K562 (cell line): ENCODE data around the gene CCDC192. TPM values are rescaled to one million over a fixed set of nuclear protein-coding genes. Genes with fewer than 3 reads are reported as not detected.

ENCODE experiments used
- ATAC-seq: fragments of 200-7000 bp; cut with Tn5 transposase; 3 replicates; pipeline ENCODE4 v1.9.1; 2020; ENCODE audit warnings: moderate library complexity
- BruUV-seq: library from RNA; stranded (reverse); fragments of 400-500 nt; replicated peaks from 2 replicates; lab custom pipeline; 2021; lab: Mats Ljungman, UMichigan
- CTCF ChIA-PET: fragments of 300-600 bp; formaldehyde crosslinking; extraction: SDS; loops from one replicate; lab custom pipeline; 2021; ENCODE audit warnings: low intra/inter-chr PET ratio; lab: Yijun Ruan, JAX
- POLR2A ChIA-PET: fragments of 300-600, 350-650 bp; sonication (Branson Sonifier 250); formaldehyde crosslinking; extraction: SDS; loops from one replicate; lab custom pipeline; 2021; ENCODE audit warnings: antibody characterized with exemption, inconsistent platforms; lab: Yijun Ruan, JAX
- DNase-seq, 4 experiments: peaks; one replicate each; pipeline versions ENCODE4 v3.0.0 to v3.0.0-alpha.2; 2011 to 2018; ENCODE audit warnings: low spot score in 3 of 4, mixed read lengths in 3 of 4; ENCODE audit errors: extremely low read depth in 1 of 4
- FAIRE-seq: peaks from 2 replicates; lab custom pipeline; 2011; peaks lifted over from hg19 to GRCh38; lab: Jason Lieb, UNC
- H2AFZ ChIP-seq: 2 replicates; pipeline ENCODE4 v1.6.0; 2011; ENCODE audit warnings: low read depth, low read length, control low read depth, inconsistent platforms
- H3K27ac ChIP-seq: fragments of 200-600 bp; 3 replicates; pipeline ENCODE4 v1.8.0; 2011; ENCODE audit warnings: low read depth, mild to moderate bottlenecking, control low read depth, inconsistent platforms, low read length, moderate library complexity, mixed read lengths; ENCODE audit errors: extremely low read depth
- H3K27me3 ChIP-seq, 2 experiments: fragments of 300-600 bp in 1 of 2; 2 replicates in 1 of 2; 3 replicates in 1 of 2; pipeline versions ENCODE4 v1.6.0 to v1.8.0; 2011; ENCODE audit warnings: inconsistent platforms in 2 of 2, low read length in 2 of 2, mild to moderate bottlenecking in 1 of 2, mixed read lengths in 1 of 2, moderate library complexity in 1 of 2; ENCODE audit not compliant: control insufficient read depth in 2 of 2, insufficient read depth in 2 of 2
- H3K36me3 ChIP-seq: fragments of 300-600 bp; 3 replicates; pipeline ENCODE4 v1.8.0; 2011; ENCODE audit warnings: mild to moderate bottlenecking, low read length, inconsistent platforms; ENCODE audit not compliant: control insufficient read depth, insufficient read depth
- H3K4me1 ChIP-seq, 2 experiments: fragments of 200-600 bp in 1 of 2; replicated peaks in 1 of 2; 2 replicates in 1 of 2; 3 replicates in 1 of 2; pipeline versions ENCODE4 v1.5.1 to v1.8.0; 2011; ENCODE audit warnings: inconsistent platforms in 2 of 2, low read length in 2 of 2, mild to moderate bottlenecking in 1 of 2, mixed read lengths in 1 of 2, moderate library complexity in 1 of 2; ENCODE audit not compliant: control insufficient read depth in 2 of 2, insufficient read depth in 2 of 2
- H3K4me2 ChIP-seq: 2 replicates; pipeline ENCODE4 v1.6.1; 2011; ENCODE audit warnings: low read length, control low read depth, inconsistent platforms, mixed read lengths; ENCODE audit not compliant: insufficient read depth
- H3K4me3 ChIP-seq: fragments of 200-600 bp; sonication (generic), shearing (Covaris generic); 2 replicates; pipeline ENCODE4 v1.5.1; 2016; ENCODE audit warnings: control low read depth, inconsistent platforms
- H3K79me2 ChIP-seq: fragments of 200-600 bp; 3 replicates; pipeline ENCODE4 v1.8.0; 2011; ENCODE audit warnings: low read length, inconsistent platforms; ENCODE audit not compliant: control insufficient read depth, insufficient read depth
- H3K9ac ChIP-seq, 2 experiments: 2 replicates each; pipeline versions ENCODE4 v1.6.0 to v1.6.1; 2011; ENCODE audit warnings: low read depth in 2 of 2, low read length in 2 of 2, control low read depth in 1 of 2, inconsistent platforms in 1 of 2, mild to moderate bottlenecking in 1 of 2, mixed read lengths in 1 of 2; ENCODE audit not compliant: insufficient read depth in 1 of 2
- H3K9me1 ChIP-seq: one replicate; pipeline ENCODE4 v1.6.0; 2011; ENCODE audit warnings: inconsistent platforms, mild to moderate bottlenecking, low read length, moderate library complexity; ENCODE audit not compliant: control insufficient read depth, insufficient read depth
- H3K9me3 ChIP-seq: replicated peaks from 2 replicates; pipeline ENCODE4 v1.5.1; 2011; ENCODE audit warnings: low read depth, low read length, inconsistent platforms; ENCODE audit not compliant: control insufficient read depth, insufficient read depth
- H4K20me1 ChIP-seq: replicated peaks from 2 replicates; pipeline ENCODE4 v1.6.1; 2011; ENCODE audit warnings: low read length, inconsistent platforms, mixed read lengths; ENCODE audit not compliant: control insufficient read depth, insufficient read depth
- CTCF ChIP-seq, 3 experiments: IDR thresholded peaks in 2 of 3; conservative IDR thresholded peaks in 1 of 3; 2 replicates each; pipeline ENCODE4 v1.5.1; 2011 to 2012; ENCODE audit warnings: low read length in 3 of 3, mild to moderate bottlenecking in 3 of 3, control low read depth in 2 of 3, improper control_type of control experiment in 1 of 3, inconsistent platforms in 1 of 3, low read depth in 1 of 3, mixed read lengths in 1 of 3, moderate library complexity in 1 of 3; ENCODE audit not compliant: insufficient read depth in 2 of 3
- CTCFL ChIP-seq: IDR thresholded peaks from 2 replicates; pipeline ENCODE4 v1.6.1; 2011; ENCODE audit warnings: borderline replicate concordance, low read depth, mild to moderate bottlenecking, moderate library complexity, low read length; ENCODE audit not compliant: insufficient read depth, poor library complexity, severe bottlenecking
- MCM2 ChIP-seq: fragments of 450-650 bp; IDR thresholded peaks from 2 replicates; pipeline ENCODE4 v1.6.1; 2017; ENCODE audit warnings: low read depth, mild to moderate bottlenecking
- RNF2 ChIP-seq: sonication (generic); IDR thresholded peaks from 2 replicates; pipeline ENCODE4 v1.6.1; 2016
- SNAPC5 ChIP-seq: fragments of 250-450 bp; sonication (Bioruptor Pico); IDR thresholded peaks from 2 replicates; pipeline ENCODE4 v1.8.0; 2021; ENCODE audit warnings: moderate library complexity, mild to moderate bottlenecking, inconsistent platforms
- SNIP1 ChIP-seq: fragments of 450-650 bp; IDR thresholded peaks from 2 replicates; pipeline ENCODE4 v1.7.1; 2017; ENCODE audit warnings: low read depth, mild to moderate bottlenecking
- ZBTB40 ChIP-seq, 2 experiments: fragments of 450-650 bp in 1 of 2; sonication (generic) in 1 of 2; formaldehyde crosslinking in 1 of 2; IDR thresholded peaks; 2 replicates each; pipeline versions ENCODE4 v1.7.1 to v1.9.0; 2016 to 2022; ENCODE audit warnings: inconsistent platforms in 1 of 2, mild to moderate bottlenecking in 1 of 2, missing genetic modification reagents in 1 of 2
- ZNF23 ChIP-seq: fragments of 250-450 bp; sonication (Bioruptor Pico); IDR thresholded peaks from 2 replicates; pipeline ENCODE4 v1.4.0; 2020; ENCODE audit warnings: mild to moderate bottlenecking
- ZNF707 ChIP-seq: fragments of 250-450 bp; sonication (Bioruptor Pico); conservative IDR thresholded peaks from 2 replicates; pipeline ENCODE4 v1.8.0; 2022; ENCODE audit warnings: inconsistent platforms, mild to moderate bottlenecking, moderate library complexity
- WGBS: fragments of 100-300 bp; shearing (Covaris generic); methylation state at CpG from one replicate; pipeline ENCODE4 v1.1.6; 2016; ENCODE audit warnings: low coverage, mixed read lengths; ENCODE audit not compliant: insufficient coverage; ENCODE audit errors: missing lambda C conversion rate; 5-methylcytosine and 5-hydroxymethylcytosine counted together
- in situ Hi-C: fragments of 300-500 bp; cut with MboI; formaldehyde crosslinking; loops from 4 replicates; pipeline ENCODE4 v1.15.0; 2018; ENCODE audit warnings: inconsistent platforms, mixed read lengths
- intact Hi-C: fragments of 100-400 bp; cut with micrococcal nuclease; formaldehyde crosslinking; loops from 2 replicates; pipeline ENCODE4 v1.14.2; 2022
- polyA plus RNA-seq, 8 experiments: library from polyadenylated mRNA; depleted of rRNA in 4 of 8; stranded (reverse) in 5 of 8; unstranded in 3 of 8; fragments of >200 nt; fragmentation: Nextera tagmentation in 2 of 8; fragmentation: Illumina TruSeq in 1 of 8; extraction: Ambion mirVana in 2 of 8; extraction: Trizol in 1 of 8; gene quantifications; 2 replicates each; pipeline versions ENCODE4 v1.2.1 to v1.2.3, GENCODE V29; 2011 to 2014; ENCODE audit warnings: inconsistent platforms in 1 of 8, missing spikeins in 1 of 8
- total RNA-seq, 7 experiments: library from RNA; depleted of rRNA in 6 of 7; stranded (reverse); fragments of >200 nt in 6 of 7; fragmentation: Illumina TruSeq in 2 of 7; extraction: Trizol in 2 of 7; gene quantifications; 2 replicates each; pipeline versions ENCODE4 v1.2.1 to v1.2.3, GENCODE V29; 2011 to 2021; ENCODE audit warnings: low replicate concordance in 1 of 7

Gene CCDC192
- total and polyA plus RNA-seq, 9 of the 15 experiments (the other 6 are each of a cell fraction or from before 2014, with no cell fraction given) = 0.21 to 0.66 (median 0.38) TPM; not detected in 2

GRCh38 chr5:127911619-127912018 is 208.4 kb downstream of the CCDC192 start:
- no peaks in the 10 kb centered on the region for H3K9me1 ChIP-seq
- H3K27ac ChIP-seq = no peak overlapping the region
- POLR2A ChIA-PET = interaction anchor here (0.5 kb wide), 1 partner anchor 1282 kb away, joined by 3 read pairs; no protein-coding TSS in a partner anchor
- WGBS = 0% methylated on average over 2 of the region's 2 CpGs
- BruUV-seq = no TSS peak
- H3K36me3 ChIP-seq = no peaks in the 10 kb centered on the region
- ATAC-seq (no peak), FAIRE-seq (no peak), DNase-seq (no peak)
- no peak overlapping the region for H3K4me2 ChIP-seq
- no peaks in the 10 kb centered on the region for H3K4me1 ChIP-seq
- no peaks in the 10 kb centered on the region for H3K9me3 ChIP-seq
- CTCF ChIA-PET = no interaction called here
- H3K9ac ChIP-seq = no peak overlapping the region
- no peak overlapping the region for H3K4me3 ChIP-seq
- intact Hi-C loops = no loop called here
- in situ Hi-C loops = no loop called here
- H3K27me3 ChIP-seq = no peaks in the 10 kb centered on the region
- H2AFZ ChIP-seq = no peak overlapping the region
- no peaks in the 10 kb centered on the region for H4K20me1 ChIP-seq
- H3K79me2 ChIP-seq = no peaks in the 10 kb centered on the region
- TF ChIP-seq ZNF23 (CRISPR knock-in tag) (no peak), RNF2 (no peak), SNIP1 (no peak), ZNF707 (CRISPR knock-in tag) (no peak), SNAPC5 (no peak), ZBTB40 (IDR thresholded peaks at IDR 0.05) (no peak), ZBTB40 (CRISPR knock-in tag; IDR thresholded peaks at IDR 0.05) (no peak), CTCFL (no peak), MCM2 (no peak), CTCF (IDR thresholded peaks at IDR 0.05 in 2 of 3, conservative IDR thresholded peaks at IDR 0.05 in 1 of 3; ENCODE audit: insufficient read depth in 2 of 3, low read depth in 1 of 3, low read length in 3 of 3) (no peak)
